ENCODE measurements around the gene PLCL1.

GRCh38 chr2:197876524-197876923 lies 72.1 kb downstream of the PLCL1 start:
- no peak for TF ChIP-seq CTCF (IDR thresholded peaks at IDR 0.05 in 8 of 11, conservative IDR thresholded peaks at IDR 0.05 in 3 of 11)
- no peak for TF ChIP-seq POLR2A (IDR thresholded peaks at IDR 0.05)
- TF ChIP-seq POLR2AphosphoS5 (IDR thresholded peaks at IDR 0.05) = no peak
